Measurements from ENCODE around the gene FRMD4A.

Gene FRMD4A

GRCh38 chr10:14039968-14040668, 290.6 kb downstream of the FRMD4A start:
- no peak for DNase-seq

GRCh38 chr10:14036233-14036632, 294.5 kb downstream of the FRMD4A start:
- DNase-seq = no peak

GRCh38 chr10:14035506-14035905, 295.2 kb downstream of the FRMD4A start:
- no peak for DNase-seq

- no peak for DNase-seq
Measured at GRCh38 chr10:14032406-14032998, 298.2 kb downstream of the FRMD4A start.

GRCh38 chr10:14026325-14026724, 304.4 kb downstream of the FRMD4A start:
- no peak for DNase-seq

- DNase-seq = no peak
Measured at GRCh38 chr10:14025283-14026189, 305.2 kb downstream of the FRMD4A start.

- no peak for DNase-seq
Measured at GRCh38 chr10:14024329-14025202, 306.2 kb downstream of the FRMD4A start.

- DNase-seq = no peak
Measured at GRCh38 chr10:14023673-14024328, 306.9 kb downstream of the FRMD4A start.

- peak; percentile 25 for DNase-seq
Measured at GRCh38 chr10:14022954-14023672, 307.6 kb downstream of the FRMD4A start.

- DNase-seq = no peak
Measured at GRCh38 chr10:14022052-14022451, 308.7 kb downstream of the FRMD4A start.

GRCh38 chr10:14020037-14020664, 310.6 kb downstream of the FRMD4A start:
- DNase-seq = no peak

- no peak for DNase-seq
Measured at GRCh38 chr10:14017467-14017866, 313.3 kb downstream of the FRMD4A start.

- DNase-seq = no peak
Measured at GRCh38 chr10:14016931-14017333, 313.8 kb downstream of the FRMD4A start.

GRCh38 chr10:14016011-14016536, 314.6 kb downstream of the FRMD4A start:
- DNase-seq = no peak

- no peak for DNase-seq
Measured at GRCh38 chr10:14014423-14014822, 316.3 kb downstream of the FRMD4A start.

- DNase-seq = no peak
Measured at GRCh38 chr10:14010769-14011574, 319.8 kb downstream of the FRMD4A start.

GRCh38 chr10:14010101-14010558, 320.6 kb downstream of the FRMD4A start:
- no peak for DNase-seq

GRCh38 chr10:14009371-14010100, 321.2 kb downstream of the FRMD4A start:
- peak; percentile 43 for DNase-seq

GRCh38 chr10:14008740-14009080, 322.0 kb downstream of the FRMD4A start:
- DNase-seq = no peak
